Endodermal cell (in vitro differentiated cells): ENCODE data around the gene PPP1R3F. TPM values are rescaled to one million over a fixed set of nuclear protein-coding genes. Genes with fewer than 3 reads are reported as not detected.

ENCODE experiments used
- DNase-seq: peaks from one replicate; pipeline ENCODE4 v3.0.0-alpha.2; 2017
- H3K27ac ChIP-seq: 2 replicates; pipeline ENCODE4 v1.5.1; 2013; ENCODE audit warnings: mild to moderate bottlenecking, low read depth, low read length, moderate library complexity
- H3K27me3 ChIP-seq: 2 replicates; pipeline ENCODE4 v1.6.1; 2013; ENCODE audit warnings: mild to moderate bottlenecking, low read length, moderate library complexity; ENCODE audit not compliant: insufficient read depth, control insufficient read depth, poor library complexity, severe bottlenecking
- H3K36me3 ChIP-seq: 2 replicates; pipeline ENCODE4 v1.7.0; 2013; ENCODE audit warnings: mild to moderate bottlenecking, low read length, moderate library complexity; ENCODE audit not compliant: control insufficient read depth, insufficient read depth
- H3K4me1 ChIP-seq: one replicate; pipeline ENCODE4 v1.7.0; 2013; ENCODE audit warnings: low read length; ENCODE audit not compliant: control insufficient read depth, insufficient read depth
- H3K4me3 ChIP-seq: 2 replicates; pipeline ENCODE4 v1.5.1; 2013; ENCODE audit warnings: mild to moderate bottlenecking, low read length, moderate library complexity
- H3K9ac ChIP-seq: 2 replicates; pipeline ENCODE4 v1.6.1; 2013; ENCODE audit warnings: mild to moderate bottlenecking, low read length, moderate library complexity; ENCODE audit not compliant: poor library complexity, severe bottlenecking; ENCODE audit errors: extremely low read depth
- H3K9me3 ChIP-seq: 2 replicates; pipeline ENCODE4 v1.6.1; 2013; ENCODE audit warnings: mild to moderate bottlenecking, low read length, moderate library complexity; ENCODE audit not compliant: control insufficient read depth
- H3K27ac Mint-ChIP-seq: 2 replicates; pipeline ENCODE4 v1.8.0; 2020; ENCODE audit warnings: mixed read lengths
- H3K27me3 Mint-ChIP-seq: 2 replicates; pipeline ENCODE4 v1.8.0; 2021; ENCODE audit warnings: mild to moderate bottlenecking, mixed read lengths; ENCODE audit not compliant: insufficient read depth
- H3K36me3 Mint-ChIP-seq: 2 replicates; pipeline ENCODE4 v1.8.0; 2020; ENCODE audit warnings: low read depth, mixed read lengths
- H3K4me1 Mint-ChIP-seq: 2 replicates; pipeline ENCODE4 v1.8.0; 2020; ENCODE audit warnings: mixed read lengths
- H3K4me3 Mint-ChIP-seq: 2 replicates; pipeline ENCODE4 v1.8.0; 2020; ENCODE audit warnings: mild to moderate bottlenecking, moderate library complexity, mixed read lengths
- H3K9me3 Mint-ChIP-seq: 2 replicates; pipeline ENCODE4 v1.8.0; 2020; ENCODE audit warnings: mild to moderate bottlenecking, mixed read lengths
- WGBS, 2 experiments: methylation state at CpG; one replicate each; pipeline versions ENCODE4 v1.1.5 to v1.1.7; 2013; ENCODE audit warnings: missing lambda C conversion rate in 2 of 2, mixed read lengths in 1 of 2; ENCODE audit not compliant: insufficient coverage in 1 of 2, insufficient read length in 1 of 2; 5-methylcytosine and 5-hydroxymethylcytosine counted together
- total RNA-seq, 2 donors: library from RNA; stranded (reverse); fragmentation: NEBNext Ultra II Directional in 1 of 2; extraction: Animal tissue kit (Norgen Biotek cat#: 25700) in 1 of 2; gene quantifications; 2 replicates in 1 of 2; 3 replicates in 1 of 2; pipeline ENCODE4 v1.2.1, GENCODE V29; 2021
- TF ChIP-seq, protein P1 (sequence below): fragments of 200-600 bp; sonication (generic); conservative IDR thresholded peaks from 2 replicates; pipeline ENCODE4 v1.5.0; 2021; ENCODE audit warnings: antibody characterized with exemption, mild to moderate bottlenecking

The PPP1R3F gene
- total RNA-seq, 2 donors from 2014 or later, result 6.9 to 16.6 TPM

DNA sequence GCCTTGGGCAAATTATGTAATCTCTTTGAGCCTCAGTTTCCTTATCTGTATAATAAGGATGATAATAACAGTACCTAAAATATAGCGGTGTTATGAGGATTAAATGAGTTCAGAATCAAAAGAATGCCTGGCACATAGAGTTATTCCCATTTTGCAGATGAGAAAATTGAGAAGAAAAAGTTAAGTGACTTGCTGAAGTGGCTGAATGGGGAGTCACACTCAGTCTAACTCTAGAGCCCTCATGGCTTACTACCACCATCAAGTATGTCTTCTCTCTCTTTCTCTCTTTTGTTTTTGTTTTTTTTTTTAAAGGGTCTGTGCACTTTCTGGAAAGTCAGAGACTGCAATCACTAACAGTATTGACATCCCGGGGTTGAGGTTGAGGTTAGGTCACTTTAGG lies 37.1 kb upstream of the PPP1R3F start:
- H3K4me3 ChIP-seq, result no peak overlapping the region
- TF ChIP-seq, protein P1, sequence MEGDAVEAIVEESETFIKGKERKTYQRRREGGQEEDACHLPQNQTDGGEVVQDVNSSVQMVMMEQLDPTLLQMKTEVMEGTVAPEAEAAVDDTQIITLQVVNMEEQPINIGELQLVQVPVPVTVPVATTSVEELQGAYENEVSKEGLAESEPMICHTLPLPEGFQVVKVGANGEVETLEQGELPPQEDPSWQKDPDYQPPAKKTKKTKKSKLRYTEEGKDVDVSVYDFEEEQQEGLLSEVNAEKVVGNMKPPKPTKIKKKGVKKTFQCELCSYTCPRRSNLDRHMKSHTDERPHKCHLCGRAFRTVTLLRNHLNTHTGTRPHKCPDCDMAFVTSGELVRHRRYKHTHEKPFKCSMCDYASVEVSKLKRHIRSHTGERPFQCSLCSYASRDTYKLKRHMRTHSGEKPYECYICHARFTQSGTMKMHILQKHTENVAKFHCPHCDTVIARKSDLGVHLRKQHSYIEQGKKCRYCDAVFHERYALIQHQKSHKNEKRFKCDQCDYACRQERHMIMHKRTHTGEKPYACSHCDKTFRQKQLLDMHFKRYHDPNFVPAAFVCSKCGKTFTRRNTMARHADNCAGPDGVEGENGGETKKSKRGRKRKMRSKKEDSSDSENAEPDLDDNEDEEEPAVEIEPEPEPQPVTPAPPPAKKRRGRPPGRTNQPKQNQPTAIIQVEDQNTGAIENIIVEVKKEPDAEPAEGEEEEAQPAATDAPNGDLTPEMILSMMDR, result no peak
- no peaks in the 10 kb centered on the region for H3K27me3 ChIP-seq
- H3K36me3 ChIP-seq, result no peaks in the 10 kb centered on the region
- H3K4me3 Mint-ChIP-seq, result no peak overlapping the region
- H3K36me3 Mint-ChIP-seq, result no peaks in the 10 kb centered on the region
- DNase-seq, result no peak
- peaks cover 3% of the 10 kb centered on the region for H3K27me3 Mint-ChIP-seq
- H3K27ac Mint-ChIP-seq, result no peak overlapping the region
- 97% methylated on average over 2 of the region's 2 CpGs; no CpG with 5 or more reads in 1 of the 2 experiments for WGBS, 2 experiments
- H3K4me1 ChIP-seq, result no peaks in the 10 kb centered on the region
- no peaks in the 10 kb centered on the region for H3K4me1 Mint-ChIP-seq
- H3K9me3 ChIP-seq, result no peaks in the 10 kb centered on the region
- no peak overlapping the region for H3K9ac ChIP-seq
- H3K27ac ChIP-seq, result no peak overlapping the region
- H3K9me3 Mint-ChIP-seq, result peaks cover 66% of the 10 kb centered on the region

DNA sequence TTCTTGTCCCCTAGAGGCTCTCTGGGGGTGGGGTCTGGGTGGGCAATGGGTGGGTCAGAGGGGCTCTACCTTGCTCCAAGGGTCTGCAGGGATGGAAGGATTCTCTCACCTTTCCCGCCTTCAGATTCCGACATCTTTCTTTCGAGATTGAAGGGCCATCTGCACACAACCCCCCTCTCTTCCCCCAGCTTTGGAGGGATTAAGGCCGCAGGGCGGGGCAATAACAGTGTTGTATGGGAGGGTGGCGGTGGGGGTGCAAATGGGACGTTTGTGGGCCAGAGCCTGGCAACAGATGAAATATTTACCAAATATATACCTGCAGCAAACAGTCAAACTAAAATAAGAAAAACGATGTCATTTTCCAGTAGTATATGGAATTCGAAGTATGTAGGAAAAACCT lies 36.4 kb upstream of the PPP1R3F start, which contains the start of gene CACNA1F:
TSS of gene CACNA1F (minus strand) at position 165 of the 400 bp plus-strand sequence. CDS start at position 134, 31 bp downstream.
- TF ChIP-seq, protein P1, result no peak
- Histone ChIP-seq H3K9me3 (no peaks in the 10 kb centered on the region), H3K9ac (no peak within 1 kb of the TSS), H3K27ac (no peak within 1 kb of the TSS), H3K36me3 (no peaks in the 10 kb centered on the region), H3K4me3 (no peak within 1 kb of the TSS), H3K4me1 (no peaks in the 10 kb centered on the region), H3K27me3 (no peaks in the 10 kb centered on the region)
- peaks cover 3% of the 10 kb centered on the region for H3K27me3 Mint-ChIP-seq
- no peak within 1 kb of the TSS for H3K4me3 Mint-ChIP-seq
- no peak within 1 kb of the TSS for H3K27ac Mint-ChIP-seq
- H3K4me1 Mint-ChIP-seq, result no peaks in the 10 kb centered on the region
- no peak for DNase-seq
- whole genome bisulfite sequencing, 2 experiments, result no CpG with 5 or more reads among the region's 9 CpGs
- H3K36me3 Mint-ChIP-seq, result no peaks in the 10 kb centered on the region
- peaks cover 61% of the 10 kb centered on the region for H3K9me3 Mint-ChIP-seq

DNA sequence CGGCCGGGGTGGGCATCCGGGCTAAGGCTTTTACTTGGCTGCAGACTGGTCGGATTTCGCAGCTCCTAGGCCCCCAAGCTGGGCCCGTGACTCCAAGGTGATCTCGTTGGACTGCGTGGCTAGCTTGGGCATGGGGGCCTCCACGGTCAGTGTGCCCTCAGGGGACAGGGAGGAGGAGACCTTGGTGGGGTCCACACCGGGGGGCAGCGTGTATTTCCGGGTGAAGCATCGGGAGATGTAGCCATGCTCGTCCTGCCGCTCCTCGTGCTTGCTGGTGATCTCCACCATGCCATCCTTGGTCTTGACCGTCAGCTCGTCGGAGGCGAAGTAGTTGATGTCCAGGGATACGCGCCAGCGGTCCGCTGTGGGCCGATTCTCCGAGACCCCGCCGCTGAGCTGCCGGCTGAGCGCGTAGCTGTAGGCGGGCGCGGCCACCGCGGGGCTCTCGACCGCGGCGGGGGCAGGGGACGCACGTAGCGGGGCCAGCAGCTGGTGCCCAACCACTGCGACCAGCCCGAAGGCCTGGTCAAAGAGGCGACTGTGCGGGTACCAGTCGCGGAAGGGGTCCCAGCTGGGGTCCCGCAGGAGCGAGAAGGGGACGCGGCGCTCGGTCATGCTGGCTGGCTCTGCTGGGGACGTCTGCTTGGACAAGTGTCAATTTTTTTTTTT lies 35.6 kb upstream of the PPP1R3F start:
- Histone ChIP-seq H3K4me1 (no peaks in the 10 kb centered on the region), H3K27ac (no peak overlapping the region), H3K36me3 (no peaks in the 10 kb centered on the region), H3K9ac (no peak overlapping the region), H3K4me3 (no peak overlapping the region), H3K9me3 (no peaks in the 10 kb centered on the region), H3K27me3 (no peaks in the 10 kb centered on the region)
- H3K27ac Mint-ChIP-seq, result no peak overlapping the region
- H3K36me3 Mint-ChIP-seq, result no peaks in the 10 kb centered on the region
- H3K4me3 Mint-ChIP-seq, result no peak overlapping the region
- TF ChIP-seq, protein P1, result no peak
- H3K4me1 Mint-ChIP-seq, result no peaks in the 10 kb centered on the region
- DNase-seq, result no peak
- peaks cover 2% of the 10 kb centered on the region for H3K27me3 Mint-ChIP-seq
- 92 to 95% methylated on average over 14 to 54 of the region's 56 CpGs for WGBS, 2 experiments
- peaks cover 57% of the 10 kb centered on the region for H3K9me3 Mint-ChIP-seq
